GM20431 (cell line): ENCODE measurements around the gene ING3.
"Not testable (repeated sequence)": the region's sequence is repeated elsewhere in the genome, so short reads cannot be mapped to it uniquely, and the experiment has no call there.

Experiments used
- in situ Hi-C: fragments of 300-500 bp; cut with MseI, MboI; formaldehyde crosslinking; loops from one replicate; pipeline ENCODE4 v1.15.0; 2020; ENCODE audit warnings: low sequenced_read_pairs; ENCODE audit not compliant: unreplicated experiment

The ING3 gene

GRCh38 chr7:120997882-120998474, 47.4 kb downstream of the ING3 start:
- in situ Hi-C loops = loop anchor here (25.0 kb wide), 1 partner anchor 89 kb away; no protein-coding TSS in a partner anchor

GRCh38 chr7:120998520-120998919, 47.9 kb downstream of the ING3 start:
- in situ Hi-C loops = loop anchor here (25.0 kb wide), 1 partner anchor 89 kb away; no protein-coding TSS in a partner anchor

GRCh38 chr7:120998996-120999565, 48.5 kb downstream of the ING3 start:
- in situ Hi-C loops = loop anchor here (25.0 kb wide), 1 partner anchor 88 kb away; no protein-coding TSS in a partner anchor

GRCh38 chr7:121000081-121000983, 49.8 kb downstream of the ING3 start:
- in situ Hi-C loops = no loop called here

- in situ Hi-C loops = no loop called here
These were observed 50.8 kb downstream of the ING3 start for GRCh38 chr7:121001234-121001906.

GRCh38 chr7:121002048-121002756, 51.6 kb downstream of the ING3 start:
- in situ Hi-C loops = no loop called here

GRCh38 chr7:121002757-121003200, 52.2 kb downstream of the ING3 start:
- in situ Hi-C loops = no loop called here

GRCh38 chr7:121003986-121004685, 53.6 kb downstream of the ING3 start:
- in situ Hi-C loops = no loop called here

- in situ Hi-C loops = not testable (repeated sequence)
These were observed 54.5 kb downstream of the ING3 start for GRCh38 chr7:121005058-121005457.

GRCh38 chr7:121005996-121006584, 55.5 kb downstream of the ING3 start:
- in situ Hi-C loops = no loop called here

- in situ Hi-C loops = no loop called here
These were observed 56.2 kb downstream of the ING3 start for GRCh38 chr7:121006711-121007315.

- in situ Hi-C loops = no loop called here
These were observed 58.2 kb downstream of the ING3 start for GRCh38 chr7:121008816-121009215.

- in situ Hi-C loops = no loop called here
These were observed 60.8 kb downstream of the ING3 start for GRCh38 chr7:121011401-121011800.

GRCh38 chr7:121012170-121012874, 61.7 kb downstream of the ING3 start:
- in situ Hi-C loops = no loop called here

GRCh38 chr7:121012919-121013318, 62.3 kb downstream of the ING3 start:
- in situ Hi-C loops = no loop called here

- in situ Hi-C loops = no loop called here
These were observed 65.0 kb downstream of the ING3 start for GRCh38 chr7:121015560-121015959.

- in situ Hi-C loops = no loop called here
These were observed 66.4 kb downstream of the ING3 start for GRCh38 chr7:121016966-121017365.

- in situ Hi-C loops = no loop called here
These were observed 67.0 kb downstream of the ING3 start for GRCh38 chr7:121017586-121017985.
